GM12891 (cell line): ENCODE data around the gene BAZ2A.

Experiments used
- POLR2A ChIP-seq: IDR thresholded peaks from 2 replicates; pipeline ENCODE4 v1.6.1; 2011; ENCODE audit warnings: low read depth, low read length, control low read depth
- POLR2AphosphoS5 ChIP-seq: IDR thresholded peaks from 2 replicates; pipeline ENCODE4 v1.6.1; 2011; ENCODE audit warnings: low read depth, low read length, control low read depth
- SPI1 ChIP-seq: IDR thresholded peaks from 2 replicates; pipeline ENCODE4 v1.6.1; 2011; ENCODE audit warnings: low read depth, low read length, control low read depth
- TAF1 ChIP-seq: IDR thresholded peaks from 2 replicates; pipeline ENCODE4 v1.6.1; 2011; ENCODE audit warnings: low read depth, low read length, control low read depth

DNA sequence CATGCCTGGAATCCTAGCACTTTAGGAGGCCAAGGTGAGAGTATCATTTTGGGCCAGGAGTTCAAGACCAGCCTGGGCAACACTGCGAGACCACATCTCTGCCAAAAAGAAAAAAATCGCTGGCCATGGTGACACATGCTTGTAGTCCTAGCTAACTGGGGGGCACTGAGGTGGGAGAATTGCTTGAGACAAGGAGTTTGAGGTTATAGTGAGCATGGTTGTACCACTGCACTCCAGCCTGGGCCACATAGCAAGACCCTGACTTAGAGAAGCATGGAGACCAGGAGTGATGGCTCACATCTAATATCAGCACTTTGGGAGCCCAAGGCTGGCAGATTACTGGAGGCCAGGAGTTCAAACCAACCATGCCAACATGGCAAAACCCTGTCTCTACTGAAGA, 48.7 kb upstream of the BAZ2A start:
- no peak; the same call in 1 of the 2 replicates for TF ChIP-seq POLR2AphosphoS5
- TF ChIP-seq POLR2A: no peak
- no peak for TF ChIP-seq SPI1
- no peak for TF ChIP-seq TAF1
